NCI-H2171 treated with DMSO at 0.1 percent for 48 hours (cell line): ENCODE results near the gene POP4.
"Not testable (repeated sequence)": the region's sequence is repeated elsewhere in the genome, so short reads cannot be mapped to it uniquely, and the experiment has no call there.

Experiments
- DNase-seq: peaks from one replicate; lab custom pipeline; 2025; lab: John Stamatoyannopoulos, UW

Gene POP4

GRCh38 chr19:29610574-29611271 lies 4.6 kb downstream of the POP4 start:
- peak; percentile 76 for DNase-seq

DNA sequence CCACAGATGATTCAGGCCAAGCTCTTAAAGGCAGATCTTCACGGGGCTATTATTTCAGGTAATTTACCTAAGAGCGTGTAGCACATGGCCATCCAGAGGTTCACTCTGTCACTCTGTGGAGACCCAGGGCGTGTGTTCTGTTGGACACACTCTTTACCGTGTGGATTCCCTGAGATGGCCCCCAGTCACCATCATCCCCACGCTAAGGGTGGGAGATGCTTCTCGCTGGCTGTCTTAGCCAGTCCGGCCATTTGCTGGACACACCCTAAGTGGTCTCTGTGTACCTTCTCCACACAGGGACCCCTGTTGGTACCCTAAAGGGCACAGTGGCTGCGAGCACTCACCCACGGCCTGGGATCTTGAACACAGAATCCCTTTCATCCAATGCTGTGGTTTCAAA lies 6.0 kb downstream of the POP4 start:
- DNase-seq: no peak

- DNase-seq: no peak
These were observed 6.9 kb downstream of the POP4 start for GRCh38 chr19:29612801-29613595.

GRCh38 chr19:29614046-29614445 lies 8.0 kb downstream of the POP4 start:
- no peak for DNase-seq

DNA sequence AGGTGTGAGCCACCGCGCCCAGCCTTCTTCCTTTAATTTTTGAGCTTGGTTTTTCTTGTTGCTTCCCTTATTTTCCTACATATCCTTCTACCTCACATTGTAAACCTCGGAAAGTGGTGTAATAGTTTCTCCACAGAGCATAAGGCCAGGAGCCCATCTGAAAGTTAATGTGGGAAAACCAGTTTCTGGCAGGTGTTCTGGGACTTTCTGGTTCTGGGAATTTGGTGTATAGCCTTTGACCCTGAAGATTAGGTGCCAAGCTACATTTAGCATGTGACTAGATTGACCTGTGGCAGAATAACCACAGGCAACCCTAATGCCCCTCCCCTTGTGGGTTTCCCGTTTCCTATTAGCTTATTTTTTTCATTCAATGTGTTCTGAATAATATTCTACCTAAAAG lies 8.7 kb downstream of the POP4 start:
- DNase-seq: no peak

DNA sequence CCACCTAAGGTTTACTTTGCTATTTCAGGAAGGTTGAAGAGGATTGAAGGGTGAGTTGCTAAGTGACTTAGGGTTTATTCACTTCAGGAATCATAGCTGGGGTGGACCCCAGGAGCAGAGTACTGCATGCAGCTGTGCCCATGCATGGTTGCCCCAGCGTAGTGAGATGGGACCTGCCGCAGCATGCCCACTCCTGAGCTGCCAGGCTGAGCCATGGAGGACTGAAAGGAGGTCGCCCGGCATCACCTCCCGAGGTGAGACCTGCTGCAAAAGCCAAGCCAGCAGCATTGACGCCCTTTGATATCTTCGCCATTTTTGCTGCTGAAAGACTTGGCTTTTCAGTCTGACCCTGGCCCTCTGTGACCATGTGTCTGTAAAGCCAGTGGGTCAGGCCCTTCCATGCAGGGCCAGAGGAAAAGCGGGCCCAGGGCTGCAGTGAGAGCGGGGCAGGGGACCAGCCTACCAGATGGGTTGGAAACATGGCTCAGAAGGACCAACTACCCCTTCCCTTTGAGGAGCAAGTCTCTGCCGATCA lies 9.9 kb downstream of the POP4 start:
- DNase-seq: no peak

DNA sequence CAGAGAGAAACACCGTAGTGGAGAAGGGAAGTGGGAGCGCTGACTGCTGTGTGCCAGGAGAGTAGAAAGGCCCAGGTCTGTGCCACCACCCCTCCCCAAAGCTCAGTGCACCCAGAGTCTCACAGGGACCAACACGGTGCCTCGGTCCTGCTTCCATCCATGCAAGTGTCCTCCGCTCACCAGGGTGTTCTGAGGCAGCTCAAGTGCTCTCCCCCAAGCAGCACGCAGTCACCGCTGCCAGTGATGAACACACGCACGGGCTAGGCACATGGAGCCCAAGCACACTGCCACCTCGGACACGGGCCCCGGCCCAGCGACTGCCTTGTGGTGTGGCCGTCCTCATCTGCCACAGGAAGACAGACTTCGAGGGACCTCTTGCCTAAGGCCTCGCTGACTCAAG lies 10.5 kb downstream of the POP4 start:
- no peak for DNase-seq

DNA sequence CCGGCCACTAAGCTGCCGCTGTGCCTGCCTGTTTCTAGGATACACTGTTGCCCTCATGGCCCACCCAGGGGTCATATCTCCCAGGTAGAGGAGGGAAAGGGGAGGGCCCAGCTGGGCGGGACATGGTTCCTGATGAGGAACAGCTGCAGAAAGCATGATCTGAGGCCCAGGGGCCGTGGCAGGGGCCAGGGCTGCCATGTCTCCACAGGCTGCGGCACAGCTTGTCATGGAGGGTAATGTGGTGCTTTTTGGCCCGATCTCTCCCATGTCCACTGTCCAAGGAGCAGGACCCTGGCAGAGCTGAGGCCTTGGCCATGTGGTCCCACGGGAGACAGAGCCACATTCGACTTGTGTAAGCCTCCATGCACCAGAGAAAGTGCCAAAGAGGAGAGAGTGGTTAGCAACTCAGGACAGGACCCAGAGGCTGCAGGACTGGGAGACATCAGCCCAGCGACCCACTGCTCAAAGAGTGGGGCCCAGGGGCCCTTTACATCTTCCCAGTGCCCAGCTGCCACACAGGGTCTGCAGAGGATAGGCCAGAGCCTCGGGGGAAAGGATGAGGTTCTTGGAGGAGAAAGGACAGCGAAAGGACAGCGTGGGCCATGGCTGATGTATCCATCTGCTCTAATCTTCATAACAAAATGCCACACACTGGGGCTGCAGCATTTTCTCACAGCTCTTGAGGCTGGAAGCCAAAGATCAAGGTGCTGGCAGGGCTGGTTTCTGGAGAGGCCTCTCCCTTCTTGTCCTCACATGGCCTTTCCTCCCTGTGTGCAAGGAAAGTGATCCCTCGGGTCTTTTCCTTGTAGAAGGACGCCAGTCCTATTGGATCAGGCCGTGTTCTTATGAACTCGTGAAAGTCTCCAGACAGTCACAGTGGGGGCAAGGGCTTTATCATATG lies 11.5 kb downstream of the POP4 start:
- no peak for DNase-seq

DNA sequence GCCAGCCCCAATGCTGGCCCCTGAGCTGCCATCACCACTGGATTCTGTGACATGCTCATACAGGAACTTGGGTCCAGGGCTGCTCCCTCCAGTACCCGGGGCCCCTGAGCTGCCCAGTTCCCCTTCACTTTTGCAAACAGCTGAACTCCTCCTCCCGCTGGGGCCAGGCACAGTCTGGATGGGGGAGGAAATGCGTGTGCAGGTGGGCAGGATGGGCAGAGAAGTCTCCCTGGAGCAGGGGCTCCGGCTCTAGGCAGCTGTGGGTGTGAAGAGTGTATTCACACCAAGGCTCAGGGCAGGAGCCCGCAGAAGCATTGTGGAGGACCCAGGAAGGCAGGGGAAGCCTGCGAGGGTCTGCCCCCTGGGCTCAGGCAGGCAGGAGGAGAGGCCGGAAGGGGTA lies 12.4 kb downstream of the POP4 start:
- DNase-seq: no peak

DNA sequence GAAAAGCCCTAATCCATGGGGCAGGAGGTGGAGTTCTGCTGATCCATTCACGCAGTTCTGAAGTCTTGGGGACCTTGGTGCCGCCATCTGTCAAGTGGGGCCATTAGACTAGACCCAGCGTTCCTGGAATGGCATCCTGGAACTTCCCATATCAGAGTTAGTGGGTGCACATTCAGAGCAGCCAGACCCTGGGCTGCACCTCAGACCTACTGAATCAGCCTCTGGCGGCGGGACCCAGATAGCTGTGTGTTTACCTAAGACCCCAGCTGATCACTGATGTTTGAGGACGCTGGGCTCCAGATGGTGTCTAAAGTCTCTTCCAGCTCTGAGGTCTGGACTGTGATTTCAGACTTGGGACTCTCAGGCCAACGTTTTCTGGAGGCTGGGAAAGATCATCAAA lies 12.8 kb downstream of the POP4 start:
- no peak for DNase-seq

DNA sequence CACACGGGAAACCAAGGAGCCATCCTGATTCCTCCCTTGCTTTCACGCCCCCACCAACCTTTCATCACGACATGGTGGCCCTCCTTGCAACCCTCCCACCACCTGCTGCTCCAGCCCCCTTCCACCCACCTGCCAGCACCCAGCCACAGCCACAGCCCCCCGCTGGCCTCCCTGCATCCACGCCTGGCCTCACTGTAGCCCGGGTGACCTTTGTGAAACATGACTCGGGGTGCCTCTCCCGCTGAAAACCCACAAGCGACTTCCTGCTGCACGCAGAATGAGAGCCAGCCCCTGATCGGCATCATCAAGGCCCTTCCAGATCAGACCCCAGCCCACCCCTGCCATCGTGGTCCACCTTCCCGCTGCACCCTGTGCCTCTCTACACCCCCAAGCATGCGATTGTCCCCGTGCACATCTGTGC lies 14.9 kb downstream of the POP4 start:
- DNase-seq: no peak

DNA sequence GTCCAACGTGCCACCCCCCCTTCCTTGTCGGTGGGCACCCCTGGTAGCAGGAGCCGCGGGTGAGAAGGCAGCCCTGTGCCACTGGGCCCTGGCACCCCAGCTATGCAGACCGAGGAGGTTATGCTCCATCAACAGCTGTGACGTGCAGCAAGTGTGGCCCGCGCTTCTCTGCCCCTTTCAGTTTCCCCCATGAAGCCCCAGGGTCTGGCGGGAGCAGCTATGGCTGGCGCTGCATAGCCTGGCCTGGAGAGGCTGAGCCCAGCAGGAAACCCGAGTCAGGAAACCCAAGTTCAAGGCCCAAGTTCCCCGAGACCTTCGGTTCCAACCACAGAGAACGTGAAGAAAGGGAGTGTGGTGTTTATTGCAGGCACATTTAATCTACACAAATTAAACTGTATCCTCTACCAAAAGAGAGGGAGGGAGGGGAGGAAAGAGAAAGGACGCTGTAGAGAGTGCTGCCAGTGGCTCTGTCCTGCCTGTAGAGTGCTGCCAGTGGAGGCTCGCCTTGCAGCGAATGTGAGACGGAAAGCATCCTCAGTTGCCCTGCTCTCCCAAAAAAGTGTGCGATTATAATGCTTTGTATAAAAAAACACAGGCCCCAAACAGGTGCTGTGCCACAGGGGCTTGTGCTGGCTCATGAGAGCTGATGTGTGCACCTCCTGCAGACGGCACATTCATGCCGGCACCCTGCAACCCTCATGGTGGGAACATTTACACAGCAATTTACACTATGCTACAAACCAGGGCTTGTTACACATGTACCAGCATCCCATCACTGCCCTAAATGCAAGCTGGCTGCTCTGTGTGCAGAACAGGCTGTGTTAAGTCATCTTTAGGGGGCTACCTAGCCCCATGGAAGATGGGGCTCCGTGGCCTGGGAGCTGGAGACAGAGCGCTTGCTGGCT lies 16.3 kb downstream of the POP4 start:
- DNase-seq: no peak

GRCh38 chr19:29623726-29624488 lies 17.8 kb downstream of the POP4 start:
- DNase-seq: no peak

DNA sequence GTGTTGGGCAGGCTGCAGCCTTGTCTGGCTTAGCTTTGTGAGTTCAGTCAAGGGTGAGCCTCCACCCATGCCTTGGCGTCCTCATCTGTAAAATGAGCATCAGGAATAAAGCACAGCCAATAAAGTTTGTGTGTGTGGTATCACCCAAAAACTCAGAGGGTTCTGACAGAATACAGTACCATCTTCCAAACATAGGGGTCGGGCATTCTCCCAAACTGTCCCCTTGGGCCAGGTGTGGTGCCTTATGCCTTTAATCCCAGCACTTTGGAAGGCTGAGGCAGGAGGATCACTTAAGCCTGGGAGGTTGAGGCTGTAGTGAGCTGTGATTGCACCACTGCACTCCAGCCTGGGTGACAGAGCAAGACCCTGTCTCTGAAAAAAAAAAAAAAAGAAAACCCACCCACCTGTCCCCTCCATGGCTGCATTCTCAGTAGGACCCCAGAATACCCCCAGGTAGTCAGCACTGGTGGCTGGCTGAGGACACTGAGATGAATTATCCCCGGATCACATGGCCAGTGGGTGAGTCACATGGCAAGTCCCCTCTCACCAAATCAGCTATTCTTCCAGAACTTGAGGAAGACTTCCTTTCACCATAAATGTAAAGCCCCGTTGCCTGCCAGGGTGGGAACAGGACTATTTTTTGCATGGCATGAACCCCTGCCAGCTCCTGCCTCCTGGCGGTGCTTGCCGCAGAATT lies 18.6 kb downstream of the POP4 start:
- no peak for DNase-seq

DNA sequence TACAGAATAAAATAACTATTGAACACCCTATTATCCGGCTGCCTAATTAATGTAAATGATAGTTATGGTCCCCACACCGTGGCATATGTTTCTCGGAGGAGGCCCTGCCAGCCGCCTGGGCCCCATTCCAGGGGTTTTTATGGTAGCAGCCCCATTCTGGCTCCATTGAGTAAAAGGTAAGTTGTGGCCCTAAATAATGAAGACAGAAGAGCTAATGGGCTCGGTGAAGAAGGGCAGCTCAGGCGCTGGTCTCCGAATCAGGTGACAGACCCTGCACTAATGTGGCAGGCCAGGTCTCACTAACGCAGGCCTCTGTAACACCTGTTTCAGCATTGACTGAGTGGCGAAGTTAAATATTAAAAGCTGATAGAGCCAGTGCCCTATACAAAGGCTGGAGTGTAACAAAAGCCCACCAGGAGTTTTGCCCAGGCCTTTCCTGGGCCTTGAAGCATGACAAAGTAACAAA lies 19.1 kb downstream of the POP4 start:
- DNase-seq: no peak

DNA sequence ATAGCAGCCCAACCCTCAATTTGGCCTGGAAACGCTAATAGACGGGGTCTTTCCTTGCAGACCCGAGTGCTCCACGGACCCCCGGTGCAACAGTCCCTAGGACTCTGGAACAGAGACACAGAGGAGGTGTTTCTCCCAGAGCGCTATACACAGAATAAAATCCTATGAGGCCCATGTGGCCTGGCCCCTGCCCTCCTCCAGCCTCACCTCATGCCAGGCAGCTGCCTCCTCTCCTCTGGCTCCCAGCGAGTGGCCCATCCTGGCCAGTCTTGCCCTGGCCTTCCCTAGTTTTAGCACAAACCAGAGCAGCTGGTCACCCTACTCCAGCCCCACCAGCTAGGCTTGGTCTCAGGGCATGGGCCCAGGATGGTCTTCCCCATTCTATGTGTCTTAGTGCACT lies 20.3 kb downstream of the POP4 start:
- no peak for DNase-seq

- DNase-seq: not testable (repeated sequence)
These were observed 20.7 kb downstream of the POP4 start for GRCh38 chr19:29626832-29627231.

DNA sequence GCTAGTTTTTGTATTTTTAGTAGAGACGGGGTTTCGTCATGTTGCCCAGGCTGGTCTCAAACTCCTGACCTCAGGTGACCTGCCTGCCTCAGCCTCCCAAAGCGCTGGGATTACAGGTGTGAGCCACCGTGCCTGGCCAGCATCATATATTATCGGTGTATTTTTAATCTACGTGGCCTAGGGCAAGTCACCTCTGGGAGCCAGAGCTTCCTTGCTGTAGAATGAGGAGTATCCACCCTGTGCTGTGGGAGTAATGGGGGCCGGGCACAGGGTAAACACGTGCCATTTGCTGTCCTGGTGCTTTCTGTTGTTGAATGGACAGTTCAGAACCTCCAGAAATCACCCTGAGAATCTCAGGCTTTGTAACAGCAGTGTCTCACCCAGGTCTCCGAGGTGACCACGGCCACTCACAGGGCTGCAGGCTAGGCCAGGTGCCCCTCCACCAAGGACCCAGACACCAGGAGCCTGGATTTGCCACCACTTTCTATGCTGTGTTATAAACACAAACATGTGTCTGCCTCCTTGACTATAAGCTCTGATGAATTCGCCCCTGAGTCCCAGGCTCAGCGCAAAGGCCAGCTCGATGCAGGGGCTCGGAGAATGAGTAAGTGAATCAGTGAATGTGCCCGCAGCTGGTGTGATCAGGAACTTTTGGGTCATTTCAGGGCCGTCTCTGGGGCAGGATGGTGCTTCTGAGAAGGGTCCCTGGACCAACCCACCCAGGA lies 22.7 kb downstream of the POP4 start:
- DNase-seq: no peak
